HG03432 (cell line): ENCODE data around the gene CHST8.
"Not testable (repeated sequence)": the region's sequence is repeated elsewhere in the genome, so short reads cannot be mapped to it uniquely, and the experiment has no call there.

ENCODE experiments used
- ATAC-seq: cut with Tn5 transposase; IDR thresholded peaks from one replicate; pipeline ENCODE4 v1.9.1; 2021; ENCODE audit warnings: mild to moderate bottlenecking, moderate library complexity; ENCODE audit not compliant: unreplicated experiment

CHST8 gene

GRCh38 chr19:33805313-33805712, 183.6 kb downstream of the CHST8 start:
- no peak for ATAC-seq

- ATAC-seq: no peak
Measured at GRCh38 chr19:33805840-33806433, 184.2 kb downstream of the CHST8 start.

GRCh38 chr19:33806434-33806881, 184.7 kb downstream of the CHST8 start:
- no peak for ATAC-seq

DNA sequence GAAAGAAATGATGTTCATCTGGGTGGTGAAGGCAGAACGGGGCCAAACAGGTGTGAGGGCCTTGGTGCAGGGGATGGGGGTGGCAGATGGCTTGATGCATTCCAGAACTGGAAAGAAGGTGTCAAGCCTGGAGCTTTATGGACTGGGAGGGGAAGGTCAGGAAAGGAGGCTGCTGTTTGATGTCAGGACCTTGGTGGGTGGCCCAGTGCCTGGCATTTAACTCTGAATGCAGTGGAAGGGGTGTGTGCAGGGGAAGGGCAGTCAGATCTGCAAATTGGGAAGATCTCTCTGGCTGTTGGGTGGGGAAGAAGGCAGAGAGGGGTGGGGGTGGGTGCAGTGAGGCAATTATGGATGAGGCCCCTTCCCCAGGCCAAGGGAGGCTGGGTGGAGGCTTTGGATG, 186.6 kb downstream of the CHST8 start:
- no peak for ATAC-seq

- no peak for ATAC-seq
Measured at GRCh38 chr19:33809960-33810359, 188.2 kb downstream of the CHST8 start.

DNA sequence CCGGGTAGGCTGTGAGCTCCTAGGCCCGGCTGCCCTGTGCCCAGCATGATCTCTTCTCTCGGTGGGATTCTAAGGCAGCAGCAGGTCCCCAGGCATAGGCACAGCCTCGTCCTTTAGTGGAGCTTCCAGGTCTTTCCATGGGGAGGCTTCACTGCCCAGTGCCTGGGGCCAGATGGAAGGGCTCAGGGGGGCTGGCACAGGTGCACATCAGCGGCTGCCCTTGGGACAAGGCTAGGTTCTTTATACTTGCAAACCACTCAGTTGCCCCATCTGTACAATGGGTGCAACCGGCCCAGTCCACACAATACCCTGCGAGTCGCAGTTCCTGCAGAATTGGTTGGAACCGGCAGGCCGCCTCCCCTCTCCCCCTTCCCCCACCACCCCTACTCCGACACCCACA, 189.1 kb downstream of the CHST8 start:
- ATAC-seq: no peak

GRCh38 chr19:33811246-33811645, 189.5 kb downstream of the CHST8 start:
- no peak for ATAC-seq

DNA sequence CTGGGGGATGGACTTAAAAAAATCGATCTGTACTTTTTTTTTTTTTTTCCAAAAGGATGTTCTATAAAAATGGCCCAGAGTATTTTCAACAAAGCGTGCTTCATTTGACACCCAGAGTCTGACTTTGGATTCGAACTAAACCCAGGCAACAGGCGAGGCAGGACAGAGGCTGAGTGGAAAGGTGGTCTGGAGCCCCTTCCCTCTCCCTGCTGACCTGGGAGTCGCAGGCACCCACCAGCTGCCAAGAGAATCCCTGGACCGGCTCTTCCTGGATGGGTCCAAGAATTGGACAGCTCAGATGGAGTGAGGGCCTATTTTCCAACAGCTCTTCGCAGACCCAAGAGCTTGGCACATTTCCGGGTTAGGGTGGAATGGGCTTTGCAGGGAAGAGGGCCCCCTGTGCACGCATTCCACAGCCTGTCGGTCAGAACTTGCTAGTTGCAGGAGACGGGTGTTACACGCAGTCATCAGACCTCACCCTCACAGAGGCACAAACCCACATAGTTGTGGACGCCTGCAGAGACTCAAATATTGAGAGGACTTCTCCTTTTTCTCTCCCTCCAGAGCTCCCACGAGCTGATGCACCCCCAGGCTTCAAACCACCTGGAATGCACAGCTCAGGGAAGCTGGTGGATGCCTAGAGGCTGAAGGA, 190.1 kb downstream of the CHST8 start:
- ATAC-seq: no peak

GRCh38 chr19:33812388-33813330, 190.9 kb downstream of the CHST8 start:
- no peak for ATAC-seq

DNA sequence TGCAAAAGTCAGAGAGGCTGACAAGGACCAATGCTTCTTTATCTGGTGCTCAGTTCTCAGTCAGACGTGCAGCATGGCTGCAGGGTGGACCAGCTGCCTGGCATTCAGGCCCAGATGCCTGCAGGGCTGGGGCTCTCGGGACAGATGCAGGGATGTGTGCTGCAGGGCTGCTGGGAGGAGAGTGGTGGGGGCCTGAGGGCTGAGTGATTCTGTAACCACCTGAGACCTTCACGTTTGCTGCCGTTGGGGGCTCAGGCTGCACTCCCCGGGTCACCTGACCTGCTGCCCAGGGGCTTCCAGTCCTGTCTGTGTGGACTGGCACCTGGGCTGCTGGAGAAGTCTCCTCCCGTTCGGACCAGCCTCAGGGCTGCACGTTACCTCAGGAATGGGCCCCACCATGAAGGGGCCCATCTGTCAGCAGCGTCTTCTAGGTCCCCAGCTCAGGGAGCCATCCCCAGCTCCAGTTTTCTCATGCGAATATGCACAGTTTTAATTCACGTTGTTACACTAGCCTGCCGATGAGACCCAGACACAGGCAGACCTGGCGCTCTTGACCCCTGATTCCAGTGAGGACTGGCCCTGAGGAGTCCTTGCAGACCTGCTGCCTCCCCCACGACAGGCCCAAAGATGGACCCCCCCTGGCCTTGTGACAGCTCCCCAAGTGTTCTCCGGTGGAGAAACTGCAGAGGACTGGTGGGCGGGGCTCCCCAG, 191.8 kb downstream of the CHST8 start:
- no peak for ATAC-seq

DNA sequence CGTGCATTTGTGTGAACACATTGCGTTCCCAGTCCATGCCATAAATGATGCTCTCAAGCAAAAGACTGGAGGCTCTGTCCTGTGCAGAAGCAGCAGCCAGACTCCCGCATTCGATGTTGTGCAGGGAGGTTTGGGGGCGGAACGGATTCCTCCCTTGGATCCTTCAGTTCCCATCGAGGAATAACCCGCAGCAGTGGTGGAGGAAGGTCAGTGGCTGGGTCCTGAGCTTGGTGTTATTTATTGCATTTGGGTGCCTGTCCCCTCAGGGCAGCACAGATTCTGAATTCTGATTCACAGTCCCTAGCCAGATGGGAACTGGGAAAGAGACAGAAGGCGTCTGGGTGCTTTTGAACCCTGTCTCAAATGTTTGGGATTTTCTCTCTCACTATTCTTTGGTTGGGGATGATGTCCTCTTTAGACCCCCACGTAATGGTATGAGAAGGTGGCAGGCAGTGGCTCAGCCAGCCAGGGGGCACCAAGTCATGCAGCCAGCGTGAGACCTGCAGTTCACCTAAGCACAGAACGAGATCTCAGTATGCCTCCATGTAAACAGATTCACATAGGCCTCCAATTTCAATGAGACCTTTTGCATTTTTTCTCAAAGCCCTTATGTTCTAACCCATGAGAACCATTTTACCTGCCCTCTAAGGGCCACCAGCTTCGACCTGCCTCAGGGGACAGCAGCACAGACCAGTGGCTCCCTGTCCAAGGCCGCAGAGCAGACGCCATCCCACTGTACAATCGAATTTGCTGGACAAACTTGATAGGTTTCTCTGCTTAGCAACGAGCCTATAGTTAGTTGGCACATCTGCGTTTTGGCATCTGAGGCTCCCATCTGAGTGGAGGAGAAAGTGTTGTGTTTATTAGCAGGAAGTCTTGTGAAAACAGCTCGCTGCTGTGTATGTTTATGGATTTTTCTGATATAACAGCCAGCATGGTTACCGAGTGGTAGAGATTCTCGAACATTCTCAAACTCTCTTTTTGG, 192.7 kb downstream of the CHST8 start:
- no peak for ATAC-seq

DNA sequence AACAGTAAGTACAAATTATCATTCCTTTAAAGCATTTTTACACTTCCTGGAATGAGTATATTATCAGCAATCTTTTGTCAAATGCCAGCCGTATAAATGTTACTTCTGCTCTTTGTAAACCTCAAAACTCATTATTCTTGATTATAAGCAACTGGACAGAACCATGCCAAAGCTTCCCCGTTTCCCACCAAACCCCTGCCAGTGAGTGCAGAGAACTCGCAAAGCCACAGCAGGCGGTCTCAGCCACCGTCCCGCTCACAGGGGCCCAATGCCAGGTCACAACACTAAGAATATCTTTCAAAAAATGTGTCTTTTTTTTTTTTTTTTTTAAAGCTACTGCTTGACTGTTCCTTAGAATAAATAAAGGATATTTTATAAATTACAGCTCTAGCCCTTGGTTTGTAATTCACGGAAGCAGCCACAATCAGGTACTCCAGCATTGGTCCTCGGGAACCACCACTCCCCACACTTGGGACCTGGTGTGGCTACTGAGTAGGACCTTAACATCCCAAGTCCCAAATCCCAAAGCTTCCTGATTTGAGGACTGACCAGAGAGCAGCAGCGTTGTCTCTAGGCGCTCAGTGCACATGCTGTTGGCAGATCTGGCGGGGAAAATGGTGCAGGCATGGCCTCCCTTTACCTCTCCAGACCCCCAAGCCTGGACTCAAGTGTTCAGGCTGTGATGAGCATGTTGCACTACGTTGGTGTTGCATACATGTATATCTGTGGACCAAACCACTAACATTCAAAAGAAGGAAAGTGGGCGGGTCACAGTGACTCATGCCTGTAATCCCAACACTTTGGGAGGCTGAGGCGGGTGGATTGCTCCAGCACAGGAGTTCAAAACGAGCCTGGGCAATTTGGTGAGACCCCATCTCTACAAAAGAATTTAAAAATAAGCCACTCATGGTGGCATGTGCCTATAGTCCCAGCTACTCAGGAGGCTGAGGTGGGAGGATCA, 193.9 kb downstream of the CHST8 start:
- ATAC-seq: no peak

- ATAC-seq: no peak
Measured at GRCh38 chr19:33818411-33818810, 196.7 kb downstream of the CHST8 start.

DNA sequence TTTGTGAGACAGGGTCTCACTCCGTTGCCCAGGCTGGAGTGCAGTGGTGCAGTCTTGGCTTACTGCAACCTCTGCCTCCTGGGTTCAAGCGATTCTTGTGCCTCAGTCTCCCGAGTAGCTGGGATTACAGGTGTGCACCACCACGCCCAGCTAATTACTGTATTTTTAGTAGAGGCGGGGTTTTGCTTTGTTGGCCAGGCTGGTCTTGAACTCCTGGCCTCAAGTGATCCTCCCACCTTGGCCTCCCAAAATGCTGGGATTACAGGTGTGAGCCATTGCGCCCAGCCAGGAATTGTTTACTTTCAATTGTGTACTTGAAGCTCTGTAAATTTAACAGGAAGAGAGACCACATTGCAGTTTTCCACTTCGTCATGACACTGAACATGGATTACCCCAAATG, 197.3 kb downstream of the CHST8 start:
- ATAC-seq: not testable (repeated sequence)

- ATAC-seq: no peak
Measured at GRCh38 chr19:33819506-33819879, 197.7 kb downstream of the CHST8 start.

GRCh38 chr19:33819880-33820781, 198.4 kb downstream of the CHST8 start:
- no peak for ATAC-seq

DNA sequence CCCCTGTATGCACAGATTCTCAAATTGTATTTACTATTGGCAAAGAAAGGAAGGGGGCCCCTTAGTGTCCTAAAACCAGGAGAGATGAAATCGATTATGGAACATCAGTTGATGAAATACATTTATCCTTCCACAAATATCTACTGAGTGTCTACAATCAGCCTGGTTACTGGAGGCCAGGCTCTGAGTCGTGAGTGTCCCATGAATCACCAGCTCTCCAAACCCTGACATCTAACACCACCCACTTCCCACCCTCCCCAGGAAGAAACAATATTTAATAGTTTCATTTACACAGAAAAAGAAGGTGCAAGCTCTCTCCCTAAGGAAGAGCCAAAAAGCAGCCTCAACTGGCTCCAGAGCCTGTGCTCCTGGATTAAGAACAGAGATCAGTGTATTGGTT, 200.1 kb downstream of the CHST8 start:
- ATAC-seq: no peak
